ENCODE data around the gene FBXW5. TPM values are rescaled to one million over a fixed set of nuclear protein-coding genes. Genes with fewer than 3 reads are reported as not detected.

The FBXW5 gene
- total and polyA plus RNA-seq, 8 donors = 56.2 to 117 (median 64.1) TPM

GRCh38 chr9:136960212-136960937, 15.8 kb upstream of the FBXW5 start:
- FAIRE-seq (no peak), DNase-seq (no peak)
- TF ChIP-seq CTCF (IDR thresholded peaks at IDR 0.05) = no peak

GRCh38 chr9:136958898-136959850, 14.6 kb upstream of the FBXW5 start:
- intact Hi-C loops (cut with DNase I) = loop anchor here in 1 of 3 donors (10.0 kb wide), 1 partner anchor 66 kb away; the partner anchor contains the start of gene ABCA2
- Histone ChIP-seq H3K27me3 (no peaks in the 10 kb centered on the region), H3K36me3 (no peaks in the 10 kb centered on the region), H3K4me1 (no peaks in the 10 kb centered on the region), H3K27ac (no peak overlapping the region), H3K4me3 (no peak overlapping the region), H3K9me3 (no peaks in the 10 kb centered on the region)
- FAIRE-seq = no peak
- WGBS, 2 donors = 83 to 91% methylated on average over 25 to 28 of the region's 28 CpGs
- DNase-seq = peak in 1 of 6 donors; percentile 76
- no peak for TF ChIP-seq CTCF (IDR thresholded peaks at IDR 0.05)
- ATAC-seq = no peak

More at GRCh38 chr9:136960212-136960937, 15.8 kb upstream of the FBXW5 start:
- Histone ChIP-seq H3K4me1 (no peaks in the 10 kb centered on the region), H3K9me3 (no peaks in the 10 kb centered on the region), H3K4me3 (no peak overlapping the region), H3K27ac (no peak overlapping the region), H3K36me3 (no peaks in the 10 kb centered on the region), H3K27me3 (no peaks in the 10 kb centered on the region)
- ATAC-seq = no peak
- intact Hi-C loops (cut with DNase I) = loop anchor here in 1 of 3 donors (5.0 kb wide), 1 partner anchor 62 kb away; no protein-coding TSS in a partner anchor
- WGBS, 2 donors = 70 to 76% methylated on average over 19 of the region's 19 CpGs

- H3K4me1 ChIP-seq = no peaks in the 10 kb centered on the region
- no peak for DNase-seq
- H3K4me3 ChIP-seq = no peak overlapping the region
- H3K36me3 ChIP-seq = no peaks in the 10 kb centered on the region
- no peak for FAIRE-seq
- no peak overlapping the region for H3K27ac ChIP-seq
- H3K9me3 ChIP-seq = no peaks in the 10 kb centered on the region
- TF ChIP-seq CTCF (IDR thresholded peaks at IDR 0.05) = no peak
- H3K27me3 ChIP-seq = no peaks in the 10 kb centered on the region
- WGBS, 2 donors = 93 to 94% methylated on average over 7 of the region's 7 CpGs
- ATAC-seq = no peak
- intact Hi-C loops (cut with DNase I) = loop anchor here in 1 of 3 donors (10.0 kb wide), 1 partner anchor 66 kb away; the partner anchor contains the start of gene ABCA2
These were observed 13.9 kb upstream of the FBXW5 start for GRCh38 chr9:136958473-136958872.

GRCh38 chr9:136957901-136958300, 13.4 kb upstream of the FBXW5 start:
- no peak for FAIRE-seq

More at GRCh38 chr9:136957901-136958300, 13.4 kb upstream of the FBXW5 start:
- ATAC-seq (no peak), DNase-seq (peak in 1 of 6 donors; percentile 50)
- Histone ChIP-seq H3K4me3 (no peak overlapping the region), H3K9me3 (no peaks in the 10 kb centered on the region), H3K27me3 (no peaks in the 10 kb centered on the region), H3K36me3 (no peaks in the 10 kb centered on the region), H3K4me1 (no peaks in the 10 kb centered on the region), H3K27ac (no peak overlapping the region)
- WGBS, 2 donors = 90 to 91% methylated on average over 6 of the region's 6 CpGs
- intact Hi-C loops (cut with DNase I) = loop anchor here in 1 of 3 donors (10.0 kb wide), 1 partner anchor 67 kb away; the partner anchor contains the start of gene ABCA2
- TF ChIP-seq CTCF (IDR thresholded peaks at IDR 0.05) = no peak
